Measurements from ENCODE around the gene SUCLG1. TPM values are rescaled to one million over a fixed set of nuclear protein-coding genes. Genes with fewer than 3 reads are reported as not detected.
"Not testable (repeated sequence)": the region's sequence is repeated elsewhere in the genome, so short reads cannot be mapped to it uniquely, and the experiment has no call there.

Gene SUCLG1
- total RNA-seq, 2 experiments from 2014 or later = 66.1 to 69.0 TPM

GRCh38 chr2:84486441-84487115 is 27.5 kb upstream of the SUCLG1 start:
- no peak overlapping the region for H3K4me3 Mint-ChIP-seq
- CTCF ChIA-PET = no interaction called here

GRCh38 chr2:84483320-84483719 is 24.2 kb upstream of the SUCLG1 start:
- no peaks in the 10 kb centered on the region for H3K27me3 Mint-ChIP-seq
- DNase-seq = no peak
- POLR2A ChIA-PET = no interaction called here
- peaks cover 7% of the 10 kb centered on the region for H3K4me1 Mint-ChIP-seq
- H3K9me3 Mint-ChIP-seq = no peaks in the 10 kb centered on the region
- H3K4me3 Mint-ChIP-seq = no peak overlapping the region
- H3K27ac Mint-ChIP-seq = no peak overlapping the region
- no peaks in the 10 kb centered on the region for H3K36me3 Mint-ChIP-seq (ENCODE audit: low read depth)
- CTCF ChIA-PET = no interaction called here

More at GRCh38 chr2:84486441-84487115, 27.5 kb upstream of the SUCLG1 start:
- no peak for DNase-seq
- Mint-ChIP-seq H3K27me3 (no peaks in the 10 kb centered on the region), H3K36me3 (ENCODE audit: low read depth) (no peaks in the 10 kb centered on the region), H3K27ac (no peak overlapping the region), H3K4me1 (peaks cover 5% of the 10 kb centered on the region), H3K9me3 (no peaks in the 10 kb centered on the region)
- POLR2A ChIA-PET = interaction anchor here (1.0 kb wide), 1 partner anchor 29 kb away, joined by 3 read pairs; the partner anchor contains the start of gene DNAH6

- Mint-ChIP-seq H3K27me3 (no peaks in the 10 kb centered on the region), H3K9me3 (no peaks in the 10 kb centered on the region), H3K4me1 (peaks cover 7% of the 10 kb centered on the region), H3K36me3 (ENCODE audit: low read depth) (no peaks in the 10 kb centered on the region), H3K4me3 (no peak overlapping the region), H3K27ac (no peak overlapping the region)
- DNase-seq = no peak
- ChIA-PET CTCF (interaction anchor here (0.9 kb wide), 1 partner anchor 380 kb away, joined by 3 read pairs; no protein-coding TSS in a partner anchor), POLR2A (no interaction called here)
These were observed 23.5 kb upstream of the SUCLG1 start for GRCh38 chr2:84482603-84483002.

- H3K27me3 Mint-ChIP-seq = no peaks in the 10 kb centered on the region
- peaks cover 7% of the 10 kb centered on the region for H3K4me1 Mint-ChIP-seq
- DNase-seq = peak; percentile 18
- H3K27ac Mint-ChIP-seq = no peak overlapping the region
- POLR2A ChIA-PET = no interaction called here
- no peaks in the 10 kb centered on the region for H3K9me3 Mint-ChIP-seq
- H3K4me3 Mint-ChIP-seq = no peak overlapping the region
- H3K36me3 Mint-ChIP-seq (ENCODE audit: low read depth) = no peaks in the 10 kb centered on the region
- CTCF ChIA-PET = interaction anchor here (0.9 kb wide), 1 partner anchor 381 kb away, joined by 3 read pairs; no protein-coding TSS in a partner anchor
These were observed 22.6 kb upstream of the SUCLG1 start for GRCh38 chr2:84481702-84482101.

- H3K4me1 Mint-ChIP-seq = peaks cover 7% of the 10 kb centered on the region
- H3K4me3 Mint-ChIP-seq = no peak overlapping the region
- POLR2A ChIA-PET = no interaction called here
- H3K27ac Mint-ChIP-seq = no peak overlapping the region
- CTCF ChIA-PET = no interaction called here
- DNase-seq = no peak
- H3K9me3 Mint-ChIP-seq = no peaks in the 10 kb centered on the region
- H3K27me3 Mint-ChIP-seq = peaks cover 2% of the 10 kb centered on the region
- no peaks in the 10 kb centered on the region for H3K36me3 Mint-ChIP-seq (ENCODE audit: low read depth)
These were observed 19.8 kb upstream of the SUCLG1 start for GRCh38 chr2:84478867-84479266.

GRCh38 chr2:84477886-84478285 is 18.8 kb upstream of the SUCLG1 start:
- ChIA-PET CTCF (no interaction called here), POLR2A (interaction anchor here (1.3 kb wide), 1 partner anchor 19 kb away, joined by 5 read pairs; the partner anchor contains the start of gene SUCLG1)
- H3K9me3 Mint-ChIP-seq = no peaks in the 10 kb centered on the region
- no peak overlapping the region for H3K27ac Mint-ChIP-seq
- H3K27me3 Mint-ChIP-seq = peaks cover 2% of the 10 kb centered on the region
- peaks cover 7% of the 10 kb centered on the region for H3K4me1 Mint-ChIP-seq
- DNase-seq = no peak
- H3K36me3 Mint-ChIP-seq (ENCODE audit: low read depth) = no peaks in the 10 kb centered on the region
- H3K4me3 Mint-ChIP-seq = no peak overlapping the region

GRCh38 chr2:84474176-84474575 is 15.1 kb upstream of the SUCLG1 start:
- CTCF ChIA-PET = no interaction called here
- Mint-ChIP-seq H3K4me1 (no peaks in the 10 kb centered on the region), H3K4me3 (no peak overlapping the region), H3K9me3 (peaks cover 2% of the 10 kb centered on the region), H3K27ac (no peak overlapping the region), H3K27me3 (peaks cover 2% of the 10 kb centered on the region), H3K36me3 (ENCODE audit: low read depth) (no peaks in the 10 kb centered on the region)
- POLR2A ChIA-PET = no interaction called here
- no peak for DNase-seq

GRCh38 chr2:84472856-84473565 is 13.9 kb upstream of the SUCLG1 start:
- CTCF ChIA-PET = no interaction called here
- no peak overlapping the region for H3K27ac Mint-ChIP-seq
- no peaks in the 10 kb centered on the region for H3K4me1 Mint-ChIP-seq
- H3K4me3 Mint-ChIP-seq = no peak overlapping the region
- DNase-seq = no peak
- peaks cover 4% of the 10 kb centered on the region for H3K9me3 Mint-ChIP-seq
- POLR2A ChIA-PET = no interaction called here
- H3K36me3 Mint-ChIP-seq (ENCODE audit: low read depth) = no peaks in the 10 kb centered on the region
- H3K27me3 Mint-ChIP-seq = peaks cover 2% of the 10 kb centered on the region

GRCh38 chr2:84472423-84472822 is 13.3 kb upstream of the SUCLG1 start:
- POLR2A ChIA-PET; DNase-seq; H3K4me3 Mint-ChIP-seq; CTCF ChIA-PET; H3K4me1 Mint-ChIP-seq; H3K27ac Mint-ChIP-seq; H3K36me3 Mint-ChIP-seq (ENCODE audit: low read depth); H3K9me3 Mint-ChIP-seq; H3K27me3 Mint-ChIP-seq: not testable (repeated sequence)

- POLR2A ChIA-PET = no interaction called here
- H3K27me3 Mint-ChIP-seq = no peaks in the 10 kb centered on the region
- H3K27ac Mint-ChIP-seq = no peak overlapping the region
- H3K4me3 Mint-ChIP-seq = no peak overlapping the region
- DNase-seq = no peak
- peaks cover 17% of the 10 kb centered on the region for H3K9me3 Mint-ChIP-seq
- CTCF ChIA-PET = no interaction called here
- H3K4me1 Mint-ChIP-seq = no peaks in the 10 kb centered on the region
- H3K36me3 Mint-ChIP-seq (ENCODE audit: low read depth) = no peaks in the 10 kb centered on the region
These were observed 8.3 kb upstream of the SUCLG1 start for GRCh38 chr2:84467389-84467788.

GRCh38 chr2:84461310-84461709 is 2.2 kb upstream of the SUCLG1 start:
- Mint-ChIP-seq H3K27ac (no peak overlapping the region), H3K4me3 (no peak overlapping the region), H3K4me1 (peaks cover 33% of the 10 kb centered on the region), H3K27me3 (no peaks in the 10 kb centered on the region), H3K9me3 (peaks cover 7% of the 10 kb centered on the region), H3K36me3 (ENCODE audit: low read depth) (peaks cover 2% of the 10 kb centered on the region)
- CTCF ChIA-PET = no interaction called here
- POLR2A ChIA-PET = no interaction called here
- DNase-seq = no peak

- ChIA-PET POLR2A (no interaction called here), CTCF (no interaction called here)
- Mint-ChIP-seq H3K4me3 (no peak overlapping the region), H3K4me1 (peaks cover 35% of the 10 kb centered on the region), H3K27me3 (no peaks in the 10 kb centered on the region), H3K27ac (no peak overlapping the region), H3K36me3 (ENCODE audit: low read depth) (peaks cover 2% of the 10 kb centered on the region), H3K9me3 (peaks cover 5% of the 10 kb centered on the region)
- DNase-seq = no peak
These were observed 1.6 kb upstream of the SUCLG1 start for GRCh38 chr2:84460670-84461069.

GRCh38 chr2:84459944-84460429 is 907 bp upstream of the SUCLG1 start:
- Mint-ChIP-seq H3K27ac (peak overlapping the region; percentile 23), H3K27me3 (no peaks in the 10 kb centered on the region), H3K4me3 (peak overlapping the region; percentile 87), H3K36me3 (ENCODE audit: low read depth) (peaks cover 2% of the 10 kb centered on the region), H3K9me3 (peaks cover 2% of the 10 kb centered on the region), H3K4me1 (peaks cover 35% of the 10 kb centered on the region)
- ChIA-PET CTCF (interaction anchor here (1.7 kb wide), 1 partner anchor 466 kb away, joined by 8 read pairs; no protein-coding TSS in a partner anchor), POLR2A (interaction anchor here (0.9 to 1.9 kb wide), 11 partner anchors 9 to 486 kb away, joined by 3 to 14 read pairs (median 4); partner anchors contain the start of gene TRABD2A)
- DNase-seq = no peak
